Stimulated activated naive CD4-positive, alpha-beta T cell (primary cell): ENCODE results near the gene BSCL2.
"Not testable (repeated sequence)": the region's sequence is repeated elsewhere in the genome, so short reads cannot be mapped to it uniquely, and the experiment has no call there.

ENCODE experiments used
- DNase-seq, 6 experiments: peaks; one replicate each; lab custom pipeline; 2025; lab: John Stamatoyannopoulos, UW

Gene BSCL2

GRCh38 chr11:62719302-62719978 lies 12.2 kb upstream of the BSCL2 start:
- DNase-seq: no peak

GRCh38 chr11:62716816-62717215 lies 9.6 kb upstream of the BSCL2 start:
- no peak for DNase-seq

GRCh38 chr11:62716206-62716605 lies 9.0 kb upstream of the BSCL2 start:
- no peak for DNase-seq

GRCh38 chr11:62715150-62716130 lies 8.2 kb upstream of the BSCL2 start:
- no peak for DNase-seq

GRCh38 chr11:62713343-62713742 lies 6.1 kb upstream of the BSCL2 start:
- no peak for DNase-seq

GRCh38 chr11:62712861-62713260 lies 5.6 kb upstream of the BSCL2 start:
- no peak for DNase-seq

- DNase-seq: no peak
Measured at GRCh38 chr11:62712276-62712812, 5.1 kb upstream of the BSCL2 start.

GRCh38 chr11:62710001-62710345 lies 2.7 kb upstream of the BSCL2 start:
- DNase-seq: no peak

GRCh38 chr11:62709247-62710000 lies 2.2 kb upstream of the BSCL2 start:
- DNase-seq: peak; percentile 87 to 97 (median 96)

GRCh38 chr11:62708793-62709192 lies 1.6 kb upstream of the BSCL2 start:
- DNase-seq: peak in 3 of 6 experiments; percentile 29 to 65 (median 49)

- DNase-seq: no peak
Measured at GRCh38 chr11:62708392-62708791, 1.2 kb upstream of the BSCL2 start.

- no peak for DNase-seq
Measured at GRCh38 chr11:62706850-62707247, 375 bp downstream of the BSCL2 start.

GRCh38 chr11:62705880-62706849 lies 1.1 kb downstream of the BSCL2 start:
- DNase-seq: peak; percentile 83 to 94 (median 91)

- DNase-seq: no peak
Measured at GRCh38 chr11:62705413-62705812, 1.8 kb downstream of the BSCL2 start.

- DNase-seq: not testable (repeated sequence)
Measured at GRCh38 chr11:62703921-62704320, 3.3 kb downstream of the BSCL2 start.

- no peak for DNase-seq
Measured at GRCh38 chr11:62702246-62702645, 5.0 kb downstream of the BSCL2 start.

- DNase-seq: peak; percentile 45 to 79 (median 68)
Measured at GRCh38 chr11:62694455-62695167, 12.6 kb downstream of the BSCL2 start.

- not testable (repeated sequence) for DNase-seq
Measured at GRCh38 chr11:62693624-62694023, 13.6 kb downstream of the BSCL2 start.

GRCh38 chr11:62689421-62690183 lies 17.6 kb downstream of the BSCL2 start, which contains the start of gene LRRN4CL:
LRRN4CL (minus strand) TSS chr11:62689530; CDS start chr11:62688508, 1,022 bp downstream.
- DNase-seq: no peak
